GM21367 (cell line): Measurements from ENCODE around the gene CLOCK.
A peak's percentile ranks its signal among the peaks of the same experiment; 100 is the strongest.

Experiments used
- ATAC-seq: cut with Tn5 transposase; IDR thresholded peaks from one replicate; pipeline ENCODE4 v1.9.1; 2021; ENCODE audit not compliant: unreplicated experiment

CLOCK gene

GRCh38 chr4:55424791-55425190 is 121.9 kb downstream of the CLOCK start:
- no peak for ATAC-seq

GRCh38 chr4:55416176-55416575 is 130.5 kb downstream of the CLOCK start:
- ATAC-seq, result no peak

GRCh38 chr4:55411621-55412020 is 135.1 kb downstream of the CLOCK start:
- no peak for ATAC-seq

GRCh38 chr4:55410431-55410830 is 136.3 kb downstream of the CLOCK start:
- ATAC-seq, result no peak

- ATAC-seq, result peak; percentile 56
These were observed 137.1 kb downstream of the CLOCK start for GRCh38 chr4:55409468-55410171.

GRCh38 chr4:55407764-55408163 is 138.9 kb downstream of the CLOCK start:
- no peak for ATAC-seq

GRCh38 chr4:55407119-55407518 is 139.6 kb downstream of the CLOCK start:
- no peak for ATAC-seq

GRCh38 chr4:55406545-55406944 is 140.2 kb downstream of the CLOCK start:
- ATAC-seq, result no peak

- no peak for ATAC-seq
These were observed 141.6 kb downstream of the CLOCK start for GRCh38 chr4:55405073-55405472.

GRCh38 chr4:55399581-55399980 is 147.1 kb downstream of the CLOCK start:
- ATAC-seq, result no peak

- ATAC-seq, result no peak
These were observed 147.7 kb downstream of the CLOCK start for GRCh38 chr4:55398966-55399365.

- ATAC-seq, result no peak
These were observed 148.2 kb downstream of the CLOCK start for GRCh38 chr4:55398461-55398860.

GRCh38 chr4:55397520-55398321 is 149.0 kb downstream of the CLOCK start:
- ATAC-seq, result no peak

- no peak for ATAC-seq
These were observed 149.6 kb downstream of the CLOCK start for GRCh38 chr4:55397126-55397436.

- ATAC-seq, result no peak
These were observed 150.2 kb downstream of the CLOCK start for GRCh38 chr4:55396308-55397125.

GRCh38 chr4:55395529-55396307 is 151.0 kb downstream of the CLOCK start, which contains the start of gene TMEM165:
TMEM165 (plus strand) TSS chr4:55395957; CDS start chr4:55396190, 233 bp downstream.
- peak; percentile 92 for ATAC-seq

- ATAC-seq, result peak; percentile 1
These were observed 151.5 kb downstream of the CLOCK start for GRCh38 chr4:55395218-55395528.

GRCh38 chr4:55393461-55394320 is 153.0 kb downstream of the CLOCK start:
- ATAC-seq, result no peak

GRCh38 chr4:55386840-55387239 is 159.9 kb downstream of the CLOCK start:
- no peak for ATAC-seq

GRCh38 chr4:55386073-55386472 is 160.6 kb downstream of the CLOCK start:
- ATAC-seq, result peak; percentile 78
